Measurements from ENCODE around the gene GNAI1.

- TF ChIP-seq CTCF (IDR thresholded peaks at IDR 0.05) (no peak), POLR2A (IDR thresholded peaks at IDR 0.05) (no peak)
Observed at GRCh38 chr7:80207501-80207900, 72.9 kb downstream of the GNAI1 start.
